Panc1 (cell line): Measurements from ENCODE around the gene RBMS1. TPM values are rescaled to one million over a fixed set of nuclear protein-coding genes. Genes with fewer than 3 reads are reported as not detected.

Experiments
- ATAC-seq: fragments of 200-7000 bp; cut with Tn5 transposase; 2 replicates; pipeline ENCODE4 v1.9.1; 2020; ENCODE audit warnings: mild to moderate bottlenecking, moderate library complexity
- BruUV-seq: library from RNA; stranded (reverse); fragments of 400-500 nt; replicated peaks from 2 replicates; lab custom pipeline; 2021; lab: Mats Ljungman, UMichigan
- CTCF ChIA-PET: fragments of 300-600 bp; sonication (Branson Sonifier 250); formaldehyde crosslinking; loops from one replicate; lab custom pipeline; 2022; ENCODE audit warnings: antibody characterized with exemption; lab: Charles Lee
- POLR2A ChIA-PET: fragments of 300-600 bp; sonication (Branson Sonifier 250); formaldehyde crosslinking; loops from one replicate; lab custom pipeline; 2022; ENCODE audit warnings: antibody characterized with exemption; lab: Charles Lee
- DNase-seq: peaks from one replicate; pipeline ENCODE4 v3.0.0-alpha.2; 2010; ENCODE audit warnings: low read depth, low spot score
- H3K27ac ChIP-seq: 2 replicates; pipeline ENCODE4 v1.5.1; 2011; ENCODE audit warnings: mild to moderate bottlenecking, low read length, inconsistent platforms
- H3K27me3 ChIP-seq: fragments of 200-500 bp; sonication (Bioruptor generic); 2 replicates; pipeline ENCODE4 v1.6.0; 2014; ENCODE audit warnings: low read length, inconsistent platforms; ENCODE audit not compliant: control insufficient read depth, insufficient read depth
- H3K36me3 ChIP-seq: fragments of 200-500 bp; sonication (Bioruptor generic); 2 replicates; pipeline ENCODE4 v1.5.1; 2014; ENCODE audit warnings: inconsistent platforms, mild to moderate bottlenecking, low read length, moderate library complexity; ENCODE audit not compliant: control insufficient read depth, insufficient read depth
- H3K4me1 ChIP-seq: 2 replicates; pipeline ENCODE4 v1.5.1; 2011; ENCODE audit warnings: inconsistent platforms, mild to moderate bottlenecking, low read length, moderate library complexity; ENCODE audit not compliant: control insufficient read depth, insufficient read depth
- H3K4me3 ChIP-seq, 2 experiments: 2 replicates each; pipeline ENCODE4 v1.5.1; 2011 to 2012; ENCODE audit warnings: low read depth in 2 of 2, low read length in 2 of 2, mild to moderate bottlenecking in 2 of 2, inconsistent platforms in 1 of 2, moderate library complexity in 1 of 2
- H3K9me3 ChIP-seq: fragments of 200-500 bp; sonication (Bioruptor generic); 2 replicates; pipeline ENCODE4 v1.5.1; 2014; ENCODE audit warnings: low read depth, mild to moderate bottlenecking, inconsistent platforms, low read length, moderate library complexity; ENCODE audit not compliant: control insufficient read depth, insufficient read depth
- CTCF ChIP-seq: fragments of 450-650 bp; IDR thresholded peaks from 2 replicates; pipeline ENCODE4 v1.5.1; 2017; ENCODE audit warnings: mild to moderate bottlenecking
- POLR2AphosphoS5 ChIP-seq: IDR thresholded peaks from 2 replicates; pipeline ENCODE4 v1.6.1; 2012; ENCODE audit warnings: mild to moderate bottlenecking, low read depth, low read length, moderate library complexity
- REST ChIP-seq, 2 experiments: IDR thresholded peaks; 2 replicates each; pipeline ENCODE4 v1.6.1; 2011 to 2012; ENCODE audit warnings: low read depth in 2 of 2, control low read depth in 1 of 2, low read length in 1 of 2, mild to moderate bottlenecking in 1 of 2, moderate library complexity in 1 of 2; ENCODE audit not compliant: insufficient read depth in 1 of 2
- SIN3A ChIP-seq: IDR thresholded peaks from 2 replicates; pipeline ENCODE4 v1.6.1; 2012; ENCODE audit warnings: low read depth, mild to moderate bottlenecking, low read length, moderate library complexity, borderline replicate concordance; ENCODE audit not compliant: insufficient read depth
- TCF7L2 ChIP-seq: IDR thresholded peaks from 2 replicates; pipeline ENCODE4 v1.6.1; 2011; ENCODE audit warnings: mild to moderate bottlenecking, low read depth, low read length, inconsistent platforms
- in situ Hi-C: cut with HindIII; loops from 2 replicates; pipeline ENCODE4 v1.10.0; 2016; ENCODE audit warnings: low sequenced_read_pairs, low pct_unique_long_range_greater_than_20kb
- intact Hi-C: fragments of 100-400 bp; cut with micrococcal nuclease; formaldehyde crosslinking; loops from one replicate; pipeline ENCODE4 v1.10.0; 2022; ENCODE audit not compliant: unreplicated experiment
- total RNA-seq: library from RNA; stranded (reverse); gene quantifications from one replicate; pipeline ENCODE4 v1.2.1, GENCODE V29; 2021; ENCODE audit not compliant: unreplicated experiment

The RBMS1 gene
- total RNA-seq, 1 experiment from 2014 or later: 67.0 TPM

- no peak for TF ChIP-seq CTCF
- TF ChIP-seq POLR2AphosphoS5: no peak
- TF ChIP-seq TCF7L2: no peak
- TF ChIP-seq SIN3A: no peak
- no peak for TF ChIP-seq REST (IDR thresholded peaks at IDR 0.05; ENCODE audit: insufficient read depth in 1 of 2, low read depth in 2 of 2, low read length in 1 of 2)
- intact Hi-C loops: no loop called here
- Histone ChIP-seq H3K36me3 (no peaks in the 10 kb centered on the region), H3K4me1 (no peaks in the 10 kb centered on the region), H3K27ac (no peak overlapping the region), H3K4me3 (no peak overlapping the region), H3K9me3 (no peaks in the 10 kb centered on the region), H3K27me3 (peaks cover 2% of the 10 kb centered on the region; the same call in 1 of the 2 replicates)
- BruUV-seq: no TSS peak
- DNase-seq: no peak
- CTCF ChIA-PET: no interaction called here
- ATAC-seq: no peak
- in situ Hi-C loops: no loop called here
- POLR2A ChIA-PET: no interaction called here
Observed at GRCh38 chr2:160482673-160483072, 10.9 kb downstream of the RBMS1 start.

- CTCF ChIA-PET: no interaction called here
- Histone ChIP-seq H3K9me3 (no peaks in the 10 kb centered on the region), H3K36me3 (no peaks in the 10 kb centered on the region), H3K27me3 (no peaks in the 10 kb centered on the region), H3K27ac (no peak overlapping the region), H3K4me1 (peaks cover 7% of the 10 kb centered on the region; the same call in 1 of the 2 replicates), H3K4me3 (no peak overlapping the region)
- POLR2A ChIA-PET: interaction anchor here (0.7 kb wide), 1 partner anchor 91 kb away, joined by 3 read pairs; no protein-coding TSS in a partner anchor
- no peak for ATAC-seq
- no TSS peak for BruUV-seq
- no peak for DNase-seq
- intact Hi-C loops: no loop called here
- TF ChIP-seq TCF7L2 (no peak), REST (IDR thresholded peaks at IDR 0.05; ENCODE audit: insufficient read depth in 1 of 2, low read depth in 2 of 2, low read length in 1 of 2) (no peak), CTCF (no peak), POLR2AphosphoS5 (no peak), SIN3A (no peak)
- in situ Hi-C loops: no loop called here
Observed at GRCh38 chr2:160479269-160479668, 14.3 kb downstream of the RBMS1 start.
